Measurements from ENCODE around the gene STAU1.
"Not testable (repeated sequence)": the region's sequence is repeated elsewhere in the genome, so short reads cannot be mapped to it uniquely, and the experiment has no call there.

The STAU1 gene

GRCh38 chr20:49187851-49188641 is at the start of gene STAU1:
Gene STAU1, minus strand, starts transcription at chr20:49188334. Its CDS starts 22,133 bp downstream, at chr20:49166201.
- peak; percentile 97 for DNase-seq (ENCODE audit: insufficient read length, low spot score)
- FAIRE-seq: peak; percentile 87

- no peak for DNase-seq (ENCODE audit: insufficient read length, low spot score)
- no peak for FAIRE-seq
These were observed 49.4 kb upstream of the STAU1 start for GRCh38 chr20:49237531-49237930.

GRCh38 chr20:49236301-49236700 is 48.2 kb upstream of the STAU1 start:
- FAIRE-seq (no peak), DNase-seq (ENCODE audit: insufficient read length, low spot score) (no peak)

GRCh38 chr20:49234831-49235230 is 46.7 kb upstream of the STAU1 start:
- no peak for FAIRE-seq
- no peak for DNase-seq (ENCODE audit: insufficient read length, low spot score)

- DNase-seq (ENCODE audit: insufficient read length, low spot score): no peak
These were observed 45.1 kb upstream of the STAU1 start for GRCh38 chr20:49233226-49233625.

GRCh38 chr20:49231471-49231870 is 43.3 kb upstream of the STAU1 start:
- FAIRE-seq: no peak
- no peak for DNase-seq (ENCODE audit: insufficient read length, low spot score)

More at GRCh38 chr20:49233226-49233625, 45.1 kb upstream of the STAU1 start:
- no peak for FAIRE-seq

- DNase-seq (ENCODE audit: insufficient read length, low spot score) (no peak), FAIRE-seq (no peak)
These were observed 42.5 kb upstream of the STAU1 start for GRCh38 chr20:49230561-49231133.

GRCh38 chr20:49230021-49230420 is 41.9 kb upstream of the STAU1 start:
- DNase-seq (ENCODE audit: insufficient read length, low spot score) (no peak), FAIRE-seq (no peak)

GRCh38 chr20:49229381-49229780 is 41.2 kb upstream of the STAU1 start:
- DNase-seq (ENCODE audit: insufficient read length, low spot score): no peak
- no peak for FAIRE-seq

- no peak for DNase-seq (ENCODE audit: insufficient read length, low spot score)
These were observed 40.5 kb upstream of the STAU1 start for GRCh38 chr20:49228676-49229075.

GRCh38 chr20:49225896-49226295 is 37.8 kb upstream of the STAU1 start:
- FAIRE-seq (no peak), DNase-seq (ENCODE audit: insufficient read length, low spot score) (no peak)

More at GRCh38 chr20:49228676-49229075, 40.5 kb upstream of the STAU1 start:
- no peak for FAIRE-seq

GRCh38 chr20:49219924-49220831 is 32.0 kb upstream of the STAU1 start:
- FAIRE-seq (no peak), DNase-seq (ENCODE audit: insufficient read length, low spot score) (no peak)

GRCh38 chr20:49219091-49219923 is 31.2 kb upstream of the STAU1 start, which contains the start of gene DDX27:
Gene DDX27, plus strand, starts transcription at chr20:49219416. Its CDS starts 33 bp downstream, at chr20:49219449.
- DNase-seq (ENCODE audit: insufficient read length, low spot score): peak; percentile 91
- FAIRE-seq: peak; percentile 99

GRCh38 chr20:49218739-49219090 is 30.6 kb upstream of the STAU1 start:
- DNase-seq (ENCODE audit: insufficient read length, low spot score); FAIRE-seq: not testable (repeated sequence)

- FAIRE-seq (peak; percentile 85), DNase-seq (ENCODE audit: insufficient read length, low spot score) (peak; percentile 50)
These were observed 29.0 kb upstream of the STAU1 start for GRCh38 chr20:49216991-49217578.

GRCh38 chr20:49215232-49215631 is 27.1 kb upstream of the STAU1 start:
- FAIRE-seq: no peak
- no peak for DNase-seq (ENCODE audit: insufficient read length, low spot score)

- FAIRE-seq: no peak
- DNase-seq (ENCODE audit: insufficient read length, low spot score): no peak
These were observed 26.4 kb upstream of the STAU1 start for GRCh38 chr20:49214571-49214970.

GRCh38 chr20:49210757-49211110 is 22.6 kb upstream of the STAU1 start:
- no peak for DNase-seq (ENCODE audit: insufficient read length, low spot score)
- FAIRE-seq: no peak

- DNase-seq (ENCODE audit: insufficient read length, low spot score): no peak
- no peak for FAIRE-seq
These were observed 22.1 kb upstream of the STAU1 start for GRCh38 chr20:49210101-49210756.

Measured in GM19239 (cell line).